Measurements from ENCODE around the gene TEKTIP1.

DNA sequence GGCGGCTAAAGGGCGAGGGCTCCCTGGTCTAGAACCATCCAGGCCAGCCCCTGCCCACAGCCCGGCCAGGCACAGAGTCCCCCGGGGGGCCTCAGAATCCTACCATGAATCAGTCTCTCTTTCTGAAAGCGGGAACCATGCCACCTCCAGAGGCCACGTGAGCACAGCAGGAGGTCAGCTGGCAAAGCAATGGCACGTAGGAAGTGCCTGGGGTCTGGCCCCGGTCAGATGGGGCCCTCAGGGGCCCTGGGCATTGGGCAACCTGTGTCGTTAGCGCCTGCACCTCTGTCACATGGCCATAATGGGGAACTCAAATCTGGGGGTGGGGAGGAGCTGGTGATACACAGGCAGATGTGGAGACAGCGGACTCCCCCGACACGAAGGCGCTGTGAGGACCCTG, 9.6 kb downstream of the TEKTIP1 start:
- TF ChIP-seq POLR2A (IDR thresholded peaks at IDR 0.05) = no peak
- TF ChIP-seq, protein P1, sequence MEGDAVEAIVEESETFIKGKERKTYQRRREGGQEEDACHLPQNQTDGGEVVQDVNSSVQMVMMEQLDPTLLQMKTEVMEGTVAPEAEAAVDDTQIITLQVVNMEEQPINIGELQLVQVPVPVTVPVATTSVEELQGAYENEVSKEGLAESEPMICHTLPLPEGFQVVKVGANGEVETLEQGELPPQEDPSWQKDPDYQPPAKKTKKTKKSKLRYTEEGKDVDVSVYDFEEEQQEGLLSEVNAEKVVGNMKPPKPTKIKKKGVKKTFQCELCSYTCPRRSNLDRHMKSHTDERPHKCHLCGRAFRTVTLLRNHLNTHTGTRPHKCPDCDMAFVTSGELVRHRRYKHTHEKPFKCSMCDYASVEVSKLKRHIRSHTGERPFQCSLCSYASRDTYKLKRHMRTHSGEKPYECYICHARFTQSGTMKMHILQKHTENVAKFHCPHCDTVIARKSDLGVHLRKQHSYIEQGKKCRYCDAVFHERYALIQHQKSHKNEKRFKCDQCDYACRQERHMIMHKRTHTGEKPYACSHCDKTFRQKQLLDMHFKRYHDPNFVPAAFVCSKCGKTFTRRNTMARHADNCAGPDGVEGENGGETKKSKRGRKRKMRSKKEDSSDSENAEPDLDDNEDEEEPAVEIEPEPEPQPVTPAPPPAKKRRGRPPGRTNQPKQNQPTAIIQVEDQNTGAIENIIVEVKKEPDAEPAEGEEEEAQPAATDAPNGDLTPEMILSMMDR (IDR thresholded peaks at IDR 0.05) = no peak
